Measurements from ENCODE around the gene SLC16A12. TPM values are rescaled to one million over a fixed set of nuclear protein-coding genes. Genes with fewer than 3 reads are reported as not detected.

SLC16A12 gene
- total and polyA plus RNA-seq, 2 of the 4 experiments (the other 2 are of a cell fraction): 1.4 to 1.6 TPM

- Histone ChIP-seq H3K36me3 (ENCODE audit: control insufficient read depth, insufficient read depth, low read length) (no peaks in the 10 kb centered on the region), H3K4ac (ENCODE audit: low read depth, low read length) (peak overlapping the region; percentile 81), H2BK20ac (ENCODE audit: low read depth, low read length) (peak overlapping the region; percentile 80), H4K20me1 (ENCODE audit: insufficient read depth, low read length) (no peaks in the 10 kb centered on the region), H3K9ac (ENCODE audit: low read depth, low read length) (peak overlapping the region; percentile 71), H3K18ac (ENCODE audit: low read depth, low read length) (peak overlapping the region; percentile 90; the same call in 1 of the 2 replicates), H3K79me1 (ENCODE audit: low read depth in 1 of 2, low read length in 2 of 2) (0 out of 4 replicates have a peak, but pooled peaks cover 0 to 3% of the 10 kb centered on the region in 2 experiments), H4K91ac (ENCODE audit: insufficient read depth, low read depth, low read length) (peak overlapping the region; percentile 86), H2BK5ac (ENCODE audit: low read depth, low read length, poor library complexity, severe bottlenecking) (peak overlapping the region; percentile 97), H3K27me3 (ENCODE audit: control insufficient read depth, insufficient read depth, low read length) (no peaks in the 10 kb centered on the region), H2AFZ (replicated peaks; ENCODE audit: low read length, poor library complexity) (peak overlapping the region; percentile 68), H3K56ac (ENCODE audit: extremely low read depth, insufficient read depth, low read length) (peak overlapping the region; percentile 81), H4K8ac (ENCODE audit: low read depth in 2 of 2, low read length in 2 of 2) (peak overlapping the region; percentile 62 to 88), H2BK15ac (ENCODE audit: low read depth, low read length) (peak overlapping the region; percentile 88), H3K4me3 (ENCODE audit: insufficient read depth, low read depth, low read length) (peak overlapping the region; percentile 12; the same call in 1 of the 2 replicates), H3K4me2 (ENCODE audit: low read depth, low read length) (peak overlapping the region; percentile 62), H2BK120ac (ENCODE audit: low read depth, low read length) (peak overlapping the region; percentile 92), H3K9me3 (ENCODE audit: control insufficient read depth, insufficient read depth, low read length) (no peaks in the 10 kb centered on the region; the same call in 1 of the 2 replicates), H2AK9ac (replicated peaks; ENCODE audit: low read depth, low read length, poor library complexity) (no peak overlapping the region), H2AK5ac (ENCODE audit: low read depth, low read length) (peak overlapping the region; percentile 72), H3K27ac (ENCODE audit: insufficient read depth, low read length) (peak overlapping the region; percentile 79), H3K23ac (ENCODE audit: low read depth, low read length) (peak overlapping the region; percentile 49), H3K9me1 (ENCODE audit: insufficient read depth, low read length) (peaks cover 12% of the 10 kb centered on the region), H3K4me1 (ENCODE audit: control insufficient read depth, insufficient read depth, low read length) (peaks cover 24% of the 10 kb centered on the region), H4K5ac (ENCODE audit: low read depth, low read length) (peak overlapping the region; percentile 40; the same call in 1 of the 2 replicates), H3K14ac (replicated peaks; ENCODE audit: low read depth, low read length) (peak overlapping the region; percentile 70)
- dilution Hi-C loops (cut with HindIII; ENCODE audit: low sequenced_read_pairs, unreplicated experiment) (no loop called here), in situ Hi-C loops (cut with MboI; ENCODE audit: low sequenced_read_pairs) (no loop called here), intact Hi-C loops (cut with micrococcal nuclease) (loop anchor here (5.0 kb wide), 3 partner anchors 33 to 187 kb away; partner anchors contain the start of gene KIF20B)
- POLR2A ChIA-PET (ENCODE audit: unreplicated experiment): no interaction called here
- ATAC-seq (ENCODE audit: low read depth) (peak; percentile 85), DNase-seq (peak; percentile 100)
- no TSS peak for BruUV-seq (replicated peaks)
- CTCF ChIA-PET: interaction anchor here (0.5 to 1.0 kb wide), 3 partner anchors 12 to 397 kb away, joined by 3 read pairs; no protein-coding TSS in a partner anchor
- WGBS, 2 experiments (ENCODE audit: extremely low coverage in 2 of 2, insufficient read length in 1 of 2): 7% methylated on average over 3 of the region's 8 CpGs; no CpG with 5 or more reads in 1 of the 2 experiments
- peak; percentile 77; the same call in 1 of the 2 replicates for TF ChIP-seq NFE2L2 (IDR thresholded peaks at IDR 0.05; ENCODE audit: low read depth, low read length)
- TF ChIP-seq CHD1 (IDR thresholded peaks at IDR 0.05; ENCODE audit: low read depth, low read length): no peak
- no peak for TF ChIP-seq RFX5 (IDR thresholded peaks at IDR 0.05; ENCODE audit: low read depth, low read length)
- TF ChIP-seq MAFK (IDR thresholded peaks at IDR 0.05; ENCODE audit: low read depth, low read length): peak; percentile 80
- TF ChIP-seq MXI1 (IDR thresholded peaks at IDR 0.05; ENCODE audit: borderline replicate concordance, low read depth, low read length): no peak
- TF ChIP-seq, protein P1, sequence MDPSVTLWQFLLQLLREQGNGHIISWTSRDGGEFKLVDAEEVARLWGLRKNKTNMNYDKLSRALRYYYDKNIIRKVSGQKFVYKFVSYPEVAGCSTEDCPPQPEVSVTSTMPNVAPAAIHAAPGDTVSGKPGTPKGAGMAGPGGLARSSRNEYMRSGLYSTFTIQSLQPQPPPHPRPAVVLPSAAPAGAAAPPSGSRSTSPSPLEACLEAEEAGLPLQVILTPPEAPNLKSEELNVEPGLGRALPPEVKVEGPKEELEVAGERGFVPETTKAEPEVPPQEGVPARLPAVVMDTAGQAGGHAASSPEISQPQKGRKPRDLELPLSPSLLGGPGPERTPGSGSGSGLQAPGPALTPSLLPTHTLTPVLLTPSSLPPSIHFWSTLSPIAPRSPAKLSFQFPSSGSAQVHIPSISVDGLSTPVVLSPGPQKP (IDR thresholded peaks at IDR 0.05; ENCODE audit: borderline replicate concordance, low read depth, low read length): no peak
- no peak; the same call in 1 of the 2 replicates for TF ChIP-seq MAZ (IDR thresholded peaks at IDR 0.05; ENCODE audit: borderline replicate concordance, low read depth, low read length)
- peak; percentile 11; the same call in 1 of the 2 replicates for TF ChIP-seq USF2 (IDR thresholded peaks at IDR 0.05; ENCODE audit: low read depth, low read length)
- TF ChIP-seq SMC3 (IDR thresholded peaks at IDR 0.05; ENCODE audit: low read depth, low read length): no peak
- TF ChIP-seq BHLHE40 (IDR thresholded peaks at IDR 0.05; ENCODE audit: low read depth, low read length): peak; percentile 4; the same call in 1 of the 2 replicates
- TF ChIP-seq CEBPB (IDR thresholded peaks at IDR 0.05; ENCODE audit: low read depth, low read length): peak; percentile 85
- TF ChIP-seq, protein P2, sequence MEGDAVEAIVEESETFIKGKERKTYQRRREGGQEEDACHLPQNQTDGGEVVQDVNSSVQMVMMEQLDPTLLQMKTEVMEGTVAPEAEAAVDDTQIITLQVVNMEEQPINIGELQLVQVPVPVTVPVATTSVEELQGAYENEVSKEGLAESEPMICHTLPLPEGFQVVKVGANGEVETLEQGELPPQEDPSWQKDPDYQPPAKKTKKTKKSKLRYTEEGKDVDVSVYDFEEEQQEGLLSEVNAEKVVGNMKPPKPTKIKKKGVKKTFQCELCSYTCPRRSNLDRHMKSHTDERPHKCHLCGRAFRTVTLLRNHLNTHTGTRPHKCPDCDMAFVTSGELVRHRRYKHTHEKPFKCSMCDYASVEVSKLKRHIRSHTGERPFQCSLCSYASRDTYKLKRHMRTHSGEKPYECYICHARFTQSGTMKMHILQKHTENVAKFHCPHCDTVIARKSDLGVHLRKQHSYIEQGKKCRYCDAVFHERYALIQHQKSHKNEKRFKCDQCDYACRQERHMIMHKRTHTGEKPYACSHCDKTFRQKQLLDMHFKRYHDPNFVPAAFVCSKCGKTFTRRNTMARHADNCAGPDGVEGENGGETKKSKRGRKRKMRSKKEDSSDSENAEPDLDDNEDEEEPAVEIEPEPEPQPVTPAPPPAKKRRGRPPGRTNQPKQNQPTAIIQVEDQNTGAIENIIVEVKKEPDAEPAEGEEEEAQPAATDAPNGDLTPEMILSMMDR (conservative IDR thresholded peaks at IDR 0.05; ENCODE audit: low read depth, low read length): no peak
These were observed 20.2 kb downstream of the SLC16A12 start for GRCh38 chr10:89515031-89515841.

Measured in IMR-90 (cell line).